ENCODE data around the gene LY6G5C. TPM values are rescaled to one million over a fixed set of nuclear protein-coding genes. Genes with fewer than 3 reads are reported as not detected.

The LY6G5C gene
- total and polyA plus RNA-seq, 2 of the 13 experiments (the other 11 are each of a cell fraction or from before 2014, with no cell fraction given), result 0.33 to 0.55 TPM

GRCh38 chr6:31654574-31655348 is 26.1 kb downstream of the LY6G5C start (continued):
- TF ChIP-seq ZNF776 (CRISPR knock-in tag; IDR thresholded peaks at IDR 0.05) (no peak), KMT2A (CRISPR knock-in tag; IDR thresholded peaks at IDR 0.05) (no peak), HHEX (CRISPR knock-in tag; IDR thresholded peaks at IDR 0.05) (0 out of 2 replicates have a peak, but pooled peaks have one; percentile 28), ZNF230 (CRISPR knock-in tag; IDR thresholded peaks at IDR 0.05) (no peak), SALL1 (CRISPR knock-in tag; IDR thresholded peaks at IDR 0.05) (peak; percentile 26; the same call in 1 of the 2 replicates), SATB2 (CRISPR knock-in tag; IDR thresholded peaks at IDR 0.05) (0 out of 2 replicates have a peak, but pooled peaks have one; percentile 64), ZNF788 (CRISPR knock-in tag; IDR thresholded peaks at IDR 0.05; ENCODE audit: borderline replicate concordance) (no peak), ZMYM3 (CRISPR knock-in tag; IDR thresholded peaks at IDR 0.05) (peak; percentile 94), ARNTL (CRISPR knock-in tag; IDR thresholded peaks at IDR 0.05) (0 out of 2 replicates have a peak, but pooled peaks have one; percentile 4), IKZF4 (CRISPR knock-in tag; IDR thresholded peaks at IDR 0.05; ENCODE audit: borderline replicate concordance, low read depth, not compliant biosample characterization) (no peak), BHLHE40 (IDR thresholded peaks at IDR 0.05; ENCODE audit: low read length) (no peak), ZNF496 (CRISPR knock-in tag; IDR thresholded peaks at IDR 0.05; ENCODE audit: insufficient replicate concordance) (no peak), ZBTB8A (CRISPR knock-in tag; IDR thresholded peaks at IDR 0.05; ENCODE audit: borderline replicate concordance, low read depth) (no peak), ZNF772 (CRISPR knock-in tag; IDR thresholded peaks at IDR 0.05) (no peak), ZNF770 (CRISPR knock-in tag; IDR thresholded peaks at IDR 0.05) (peak; percentile 99), MEIS1 (CRISPR knock-in tag; IDR thresholded peaks at IDR 0.05; ENCODE audit: borderline replicate concordance) (0 out of 2 replicates have a peak, but pooled peaks have one; percentile 13), ZNF275 (CRISPR knock-in tag; IDR thresholded peaks at IDR 0.05; ENCODE audit: borderline replicate concordance) (no peak), HBP1 (CRISPR knock-in tag; IDR thresholded peaks at IDR 0.05; ENCODE audit: low read depth) (no peak), TCF7 (IDR thresholded peaks at IDR 0.05; ENCODE audit: low read depth) (no peak)
- TF ChIP-seq, protein P1, sequence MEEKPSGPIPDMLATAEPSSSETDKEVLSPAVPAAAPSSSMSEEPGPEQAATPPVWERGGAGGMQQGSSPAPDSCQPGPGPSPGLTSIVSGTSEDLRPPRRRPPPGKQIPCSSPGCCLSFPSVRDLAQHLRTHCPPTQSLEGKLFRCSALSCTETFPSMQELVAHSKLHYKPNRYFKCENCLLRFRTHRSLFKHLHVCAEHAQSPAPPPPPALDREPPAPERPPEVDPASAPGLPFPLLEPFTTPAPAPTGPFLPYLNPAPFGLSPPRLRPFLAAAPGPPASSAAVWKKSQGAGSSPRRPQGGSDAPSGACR (CRISPR knock-in tag; IDR thresholded peaks at IDR 0.05), result no peak
- TF ChIP-seq, protein P2, sequence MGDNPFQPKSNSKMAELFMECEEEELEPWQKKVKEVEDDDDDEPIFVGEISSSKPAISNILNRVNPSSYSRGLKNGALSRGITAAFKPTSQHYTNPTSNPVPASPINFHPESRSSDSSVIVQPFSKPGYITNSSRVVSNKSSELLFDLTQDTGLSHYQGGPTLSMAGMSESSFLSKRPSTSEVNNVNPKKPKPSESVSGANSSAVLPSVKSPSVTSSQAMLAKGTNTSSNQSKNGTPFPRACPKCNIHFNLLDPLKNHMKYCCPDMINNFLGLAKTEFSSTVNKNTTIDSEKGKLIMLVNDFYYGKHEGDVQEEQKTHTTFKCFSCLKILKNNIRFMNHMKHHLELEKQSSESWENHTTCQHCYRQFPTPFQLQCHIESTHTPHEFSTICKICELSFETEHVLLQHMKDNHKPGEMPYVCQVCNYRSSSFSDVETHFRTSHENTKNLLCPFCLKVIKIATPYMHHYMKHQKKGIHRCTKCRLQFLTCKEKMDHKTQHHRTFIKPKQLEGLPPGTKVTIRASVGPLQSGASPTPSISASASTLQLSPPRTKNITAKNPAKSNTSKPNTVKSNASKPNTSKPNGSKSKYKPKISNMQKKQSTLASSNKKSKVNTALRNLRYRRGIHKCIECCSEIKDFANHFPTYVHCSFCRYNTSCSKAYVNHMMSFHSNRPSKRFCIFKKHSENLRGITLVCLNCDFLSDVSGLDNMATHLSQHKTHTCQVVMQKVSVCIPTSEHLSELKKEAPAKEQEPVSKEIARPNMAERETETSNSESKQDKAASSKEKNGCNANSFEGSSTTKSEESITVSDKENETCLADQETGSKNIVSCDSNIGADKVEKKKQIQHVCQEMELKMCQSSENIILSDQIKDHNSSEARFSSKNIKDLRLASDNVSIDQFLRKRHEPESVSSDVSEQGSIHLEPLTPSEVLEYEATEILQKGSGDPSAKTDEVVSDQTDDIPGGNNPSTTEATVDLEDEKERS (CRISPR knock-in tag; IDR thresholded peaks at IDR 0.05), result no peak
